Effector memory CD8-positive, alpha-beta T cell (primary cell): Measurements from ENCODE around the gene OR2S2.

Source experiments
- ATAC-seq: fragments of 150-1000 bp; cut with Tn5 transposase; replicated peaks from 2 replicates; pipeline ENCODE4 v1.10.0; 2021; ENCODE audit warnings: mild to moderate bottlenecking, moderate library complexity
- DNase-seq, 3 experiments: peaks; one replicate each; pipeline ENCODE4 v3.0.0; 2021
- H3K27ac Mint-ChIP-seq, 2 donors: one replicate each; pipeline ENCODE4 v1.8.0; 2022; ENCODE audit warnings: mild to moderate bottlenecking in 2 of 2, mixed read lengths in 2 of 2, moderate library complexity in 2 of 2
- H3K27me3 Mint-ChIP-seq, 2 donors: one replicate each; pipeline ENCODE4 v1.8.0; 2022; ENCODE audit warnings: mixed read lengths in 2 of 2
- H3K36me3 Mint-ChIP-seq: one replicate; pipeline ENCODE4 v1.8.0; 2022; ENCODE audit warnings: mild to moderate bottlenecking, moderate library complexity, mixed read lengths; ENCODE audit not compliant: insufficient read depth
- H3K4me1 Mint-ChIP-seq, 2 donors: one replicate each; pipeline ENCODE4 v1.8.0; 2022; ENCODE audit warnings: low read depth in 2 of 2, mixed read lengths in 2 of 2
- H3K4me3 Mint-ChIP-seq, 2 donors: one replicate each; pipeline ENCODE4 v1.8.0; 2022; ENCODE audit warnings: mild to moderate bottlenecking in 2 of 2, mixed read lengths in 2 of 2, moderate library complexity in 2 of 2
- H3K9me3 Mint-ChIP-seq, 2 donors: one replicate each; pipeline ENCODE4 v1.8.0; 2022; ENCODE audit warnings: mixed read lengths in 2 of 2

Gene OR2S2

GRCh38 chr9:35981699-35982098 is 23.7 kb upstream of the OR2S2 start:
- H3K36me3 Mint-ChIP-seq: no peaks in the 10 kb centered on the region

GRCh38 chr9:35980289-35981011 is 22.5 kb upstream of the OR2S2 start:
- H3K4me3 Mint-ChIP-seq: no peak overlapping the region
- DNase-seq (no peak), ATAC-seq (no peak)
- H3K36me3 Mint-ChIP-seq: no peaks in the 10 kb centered on the region
- H3K4me1 Mint-ChIP-seq: no peaks in the 10 kb centered on the region
- H3K9me3 Mint-ChIP-seq: peaks cover 7 to 8% of the 10 kb centered on the region in 2 donors
- H3K27me3 Mint-ChIP-seq: peaks cover 80 to 89% of the 10 kb centered on the region in 2 donors
- H3K27ac Mint-ChIP-seq: no peak overlapping the region

More at GRCh38 chr9:35981699-35982098, 23.7 kb upstream of the OR2S2 start:
- H3K27ac Mint-ChIP-seq: no peak overlapping the region
- H3K4me3 Mint-ChIP-seq: no peak overlapping the region
- H3K4me1 Mint-ChIP-seq: no peaks in the 10 kb centered on the region
- DNase-seq (no peak), ATAC-seq (no peak)
- H3K27me3 Mint-ChIP-seq: peaks cover 75 to 83% of the 10 kb centered on the region in 2 donors
- H3K9me3 Mint-ChIP-seq: no peaks in the 10 kb centered on the region

- DNase-seq: no peak
- H3K9me3 Mint-ChIP-seq: peaks cover 9 to 16% of the 10 kb centered on the region in 2 donors
- H3K27me3 Mint-ChIP-seq: peaks cover 86 to 98% of the 10 kb centered on the region in 2 donors
- H3K27ac Mint-ChIP-seq: no peak overlapping the region
- ATAC-seq: no peak
- H3K36me3 Mint-ChIP-seq: no peaks in the 10 kb centered on the region
- no peak overlapping the region for H3K4me3 Mint-ChIP-seq
- H3K4me1 Mint-ChIP-seq: no peaks in the 10 kb centered on the region
These were observed 20.8 kb upstream of the OR2S2 start for GRCh38 chr9:35978792-35979191.

- Mint-ChIP-seq H3K9me3 (peaks cover 9 to 16% of the 10 kb centered on the region in 2 donors), H3K4me3 (no peak overlapping the region), H3K36me3 (no peaks in the 10 kb centered on the region), H3K27me3 (peaks cover 82 to 98% of the 10 kb centered on the region in 2 donors), H3K4me1 (peaks cover 3 to 6% of the 10 kb centered on the region in 2 donors), H3K27ac (no peak overlapping the region)
- ATAC-seq (no peak), DNase-seq (no peak)
These were observed 18.8 kb upstream of the OR2S2 start for GRCh38 chr9:35976726-35977125.

- Mint-ChIP-seq H3K4me1 (peaks cover 5 to 8% of the 10 kb centered on the region in 2 donors), H3K27ac (no peak overlapping the region), H3K9me3 (peaks cover 9 to 16% of the 10 kb centered on the region in 2 donors), H3K4me3 (no peak overlapping the region), H3K27me3 (peaks cover 77 to 96% of the 10 kb centered on the region in 2 donors), H3K36me3 (no peaks in the 10 kb centered on the region)
- no peak for ATAC-seq
- DNase-seq: no peak
These were observed 16.8 kb upstream of the OR2S2 start for GRCh38 chr9:35974800-35975199.

GRCh38 chr9:35972093-35972492 is 14.1 kb upstream of the OR2S2 start:
- Mint-ChIP-seq H3K27ac (no peak overlapping the region), H3K4me1 (peaks cover 5 to 8% of the 10 kb centered on the region in 2 donors), H3K9me3 (peaks cover 9 to 16% of the 10 kb centered on the region in 2 donors), H3K27me3 (peaks cover 81 to 84% of the 10 kb centered on the region in 2 donors), H3K4me3 (peak overlapping the region; percentile 23 to 58), H3K36me3 (no peaks in the 10 kb centered on the region)
- ATAC-seq (peak; percentile 74), DNase-seq (peak in 1 of 3 experiments; percentile 7)

- H3K4me3 Mint-ChIP-seq: no peak overlapping the region
- peaks cover 61 to 74% of the 10 kb centered on the region in 2 donors for H3K27me3 Mint-ChIP-seq
These were observed 9.1 kb upstream of the OR2S2 start for GRCh38 chr9:35967042-35967441.

GRCh38 chr9:35966433-35966832 is 8.5 kb upstream of the OR2S2 start:
- peaks cover 57 to 68% of the 10 kb centered on the region in 2 donors for H3K27me3 Mint-ChIP-seq
- H3K9me3 Mint-ChIP-seq: no peaks in the 10 kb centered on the region
- H3K27ac Mint-ChIP-seq: no peak overlapping the region
- no peak overlapping the region for H3K4me3 Mint-ChIP-seq
- no peaks in the 10 kb centered on the region for H3K4me1 Mint-ChIP-seq
- ATAC-seq (no peak), DNase-seq (no peak)
- H3K36me3 Mint-ChIP-seq: no peaks in the 10 kb centered on the region

More at GRCh38 chr9:35967042-35967441, 9.1 kb upstream of the OR2S2 start:
- H3K36me3 Mint-ChIP-seq: no peaks in the 10 kb centered on the region
- DNase-seq (no peak), ATAC-seq (no peak)
- H3K4me1 Mint-ChIP-seq: peaks cover 3 to 5% of the 10 kb centered on the region in 2 donors
- H3K27ac Mint-ChIP-seq: no peak overlapping the region
- no peaks in the 10 kb centered on the region for H3K9me3 Mint-ChIP-seq

GRCh38 chr9:35965011-35965410 is 7.1 kb upstream of the OR2S2 start:
- peaks cover 56 to 69% of the 10 kb centered on the region in 2 donors for H3K27me3 Mint-ChIP-seq
- no peaks in the 10 kb centered on the region for H3K36me3 Mint-ChIP-seq
- H3K4me1 Mint-ChIP-seq: no peaks in the 10 kb centered on the region
- ATAC-seq (no peak), DNase-seq (no peak)
- no peaks in the 10 kb centered on the region for H3K9me3 Mint-ChIP-seq
- no peak overlapping the region for H3K27ac Mint-ChIP-seq
- no peak overlapping the region for H3K4me3 Mint-ChIP-seq

GRCh38 chr9:35962126-35962906 is 4.4 kb upstream of the OR2S2 start:
- peaks cover 56 to 63% of the 10 kb centered on the region in 2 donors for H3K27me3 Mint-ChIP-seq
- no peaks in the 10 kb centered on the region for H3K36me3 Mint-ChIP-seq
- no peaks in the 10 kb centered on the region for H3K9me3 Mint-ChIP-seq
- no peak overlapping the region for H3K4me3 Mint-ChIP-seq
- ATAC-seq (no peak), DNase-seq (no peak)
- no peak overlapping the region for H3K27ac Mint-ChIP-seq
- no peaks in the 10 kb centered on the region for H3K4me1 Mint-ChIP-seq

GRCh38 chr9:35960039-35960655 is 2.2 kb upstream of the OR2S2 start:
- Mint-ChIP-seq H3K9me3 (no peaks in the 10 kb centered on the region), H3K4me3 (no peak overlapping the region), H3K27ac (no peak overlapping the region), H3K36me3 (no peaks in the 10 kb centered on the region), H3K4me1 (no peaks in the 10 kb centered on the region), H3K27me3 (peaks cover 49 to 57% of the 10 kb centered on the region in 2 donors)
- ATAC-seq: no peak
- DNase-seq: no peak

- Mint-ChIP-seq H3K4me3 (no peak overlapping the region), H3K27ac (no peak overlapping the region), H3K27me3 (peaks cover 48 to 75% of the 10 kb centered on the region in 2 donors), H3K4me1 (peaks cover 0 to 7% of the 10 kb centered on the region in 2 donors), H3K36me3 (no peaks in the 10 kb centered on the region), H3K9me3 (no peaks in the 10 kb centered on the region)
- ATAC-seq: no peak
- DNase-seq: no peak
These were observed 1.3 kb downstream of the OR2S2 start for GRCh38 chr9:35956651-35957050.

GRCh38 chr9:35954942-35955546 is 2.9 kb downstream of the OR2S2 start:
- Mint-ChIP-seq H3K4me3 (no peak overlapping the region), H3K27ac (no peak overlapping the region), H3K9me3 (no peaks in the 10 kb centered on the region), H3K4me1 (peaks cover 0 to 7% of the 10 kb centered on the region in 2 donors), H3K27me3 (peaks cover 36 to 70% of the 10 kb centered on the region in 2 donors), H3K36me3 (peaks cover 3% of the 10 kb centered on the region)
- ATAC-seq (peak; percentile 78), DNase-seq (peak; percentile 26 to 34 (median 34))
